NCI-H2196 treated with DMSO at 0.1 percent for 48 hours (cell line): ENCODE results near the gene KIF21B.

Experiments used
- DNase-seq: peaks from one replicate; lab custom pipeline; 2025; ENCODE audit not compliant: unreplicated experiment; lab: John Stamatoyannopoulos, UW

The KIF21B gene

GRCh38 chr1:201000391-201000790 lies 23.1 kb downstream of the KIF21B start:
- DNase-seq: no peak

- DNase-seq: no peak
Measured at GRCh38 chr1:200999667-201000066, 23.8 kb downstream of the KIF21B start.

GRCh38 chr1:200998323-200998722 lies 25.2 kb downstream of the KIF21B start:
- DNase-seq: no peak

GRCh38 chr1:200992382-200993048 lies 31.0 kb downstream of the KIF21B start:
- DNase-seq: no peak

GRCh38 chr1:200991097-200991614 lies 32.4 kb downstream of the KIF21B start:
- DNase-seq: no peak

GRCh38 chr1:200990114-200990513 lies 33.4 kb downstream of the KIF21B start:
- no peak for DNase-seq

GRCh38 chr1:200989337-200989736 lies 34.2 kb downstream of the KIF21B start:
- DNase-seq: no peak

GRCh38 chr1:200988693-200989092 lies 34.8 kb downstream of the KIF21B start:
- DNase-seq: no peak

GRCh38 chr1:200985481-200985880 lies 38.0 kb downstream of the KIF21B start:
- no peak for DNase-seq

GRCh38 chr1:200983035-200983561 lies 40.4 kb downstream of the KIF21B start:
- DNase-seq: no peak

- DNase-seq: no peak
Measured at GRCh38 chr1:200982071-200982945, 41.2 kb downstream of the KIF21B start.

GRCh38 chr1:200981278-200981677 lies 42.2 kb downstream of the KIF21B start:
- DNase-seq: no peak

GRCh38 chr1:200980873-200981272 lies 42.6 kb downstream of the KIF21B start:
- DNase-seq: no peak

GRCh38 chr1:200980452-200980772 lies 43.1 kb downstream of the KIF21B start:
- no peak for DNase-seq

- DNase-seq: no peak
Measured at GRCh38 chr1:200979574-200980451, 43.7 kb downstream of the KIF21B start.

GRCh38 chr1:200977071-200977754 lies 46.3 kb downstream of the KIF21B start:
- DNase-seq: no peak

- no peak for DNase-seq
Measured at GRCh38 chr1:200976634-200977033, 46.9 kb downstream of the KIF21B start.

- no peak for DNase-seq
Measured at GRCh38 chr1:200975458-200975857, 48.1 kb downstream of the KIF21B start.

- DNase-seq: no peak
Measured at GRCh38 chr1:200974711-200975110, 48.8 kb downstream of the KIF21B start.

- DNase-seq: peak; percentile 6
Measured at GRCh38 chr1:200973937-200974657, 49.4 kb downstream of the KIF21B start.
